DMS153 (cell line): ENCODE data around the gene RAP1B.
"Not testable (repeated sequence)": the region's sequence is repeated elsewhere in the genome, so short reads cannot be mapped to it uniquely, and the experiment has no call there.

Experiments
- DNase-seq: peaks from one replicate; lab custom pipeline; 2025; lab: John Stamatoyannopoulos, UW

The RAP1B gene

GRCh38 chr12:68636268-68636667 is 25.6 kb downstream of the RAP1B start:
- DNase-seq, result no peak

GRCh38 chr12:68637439-68637838 is 26.7 kb downstream of the RAP1B start:
- not testable (repeated sequence) for DNase-seq

GRCh38 chr12:68638171-68638570 is 27.5 kb downstream of the RAP1B start:
- no peak for DNase-seq

GRCh38 chr12:68638721-68639395 is 28.2 kb downstream of the RAP1B start:
- DNase-seq, result no peak

GRCh38 chr12:68639396-68639767 is 28.7 kb downstream of the RAP1B start:
- DNase-seq, result no peak

- DNase-seq, result no peak
Observed at GRCh38 chr12:68641138-68641537, 30.4 kb downstream of the RAP1B start.

GRCh38 chr12:68646484-68646883 is 35.8 kb downstream of the RAP1B start:
- DNase-seq, result no peak

GRCh38 chr12:68647507-68647906 is 36.8 kb downstream of the RAP1B start:
- DNase-seq, result no peak

- DNase-seq, result no peak
Observed at GRCh38 chr12:68648179-68648578, 37.5 kb downstream of the RAP1B start.

- DNase-seq, result no peak
Observed at GRCh38 chr12:68665016-68665569, 54.4 kb downstream of the RAP1B start.

GRCh38 chr12:68667291-68667690 is 56.6 kb downstream of the RAP1B start:
- DNase-seq, result no peak

GRCh38 chr12:68667896-68668295 is 57.2 kb downstream of the RAP1B start:
- DNase-seq, result no peak

GRCh38 chr12:68671179-68671578 is 60.5 kb downstream of the RAP1B start:
- DNase-seq, result no peak

- no peak for DNase-seq
Observed at GRCh38 chr12:68673788-68674187, 63.1 kb downstream of the RAP1B start.

GRCh38 chr12:68674376-68674775 is 63.7 kb downstream of the RAP1B start:
- no peak for DNase-seq

GRCh38 chr12:68675101-68675842 is 64.6 kb downstream of the RAP1B start:
- DNase-seq, result no peak

- DNase-seq, result not testable (repeated sequence)
Observed at GRCh38 chr12:68676854-68677253, 66.2 kb downstream of the RAP1B start.

- no peak for DNase-seq
Observed at GRCh38 chr12:68686262-68686594, 75.5 kb downstream of the RAP1B start.

- peak; percentile 97 for DNase-seq
Observed at GRCh38 chr12:68686595-68687521, 76.2 kb downstream of the RAP1B start, which contains the start of gene NUP107. NUP107 (plus strand) TSS chr12:68686978; CDS start chr12:68687066, 88 bp downstream.

GRCh38 chr12:68695454-68695853 is 84.8 kb downstream of the RAP1B start:
- DNase-seq, result no peak

GRCh38 chr12:68699486-68699885 is 88.8 kb downstream of the RAP1B start:
- no peak for DNase-seq
